RCC 7860 (cell line): ENCODE results near the gene ALPG.

ENCODE experiments used
- DNase-seq: peaks from one replicate; pipeline ENCODE4 v3.0.0-alpha.2; 2015; ENCODE audit warnings: low spot score
- FAIRE-seq: peaks from 2 replicates; lab custom pipeline; 2012; peaks lifted over from hg19 to GRCh38; lab: Jason Lieb, UNC

ALPG gene

GRCh38 chr2:232455426-232456255 lies 49.0 kb downstream of the ALPG start, which contains the start of gene ALPI:
Gene ALPI (plus strand): TSS chr2:232456153. CDS start chr2:232456200, 47 bp downstream.
- FAIRE-seq (no peak), DNase-seq (no peak)

- no peak for FAIRE-seq
Measured at GRCh38 chr2:232456296-232457120, 49.9 kb downstream of the ALPG start.

GRCh38 chr2:232457121-232458011 lies 50.7 kb downstream of the ALPG start:
- no peak for FAIRE-seq

More at GRCh38 chr2:232456296-232457120, 49.9 kb downstream of the ALPG start:
- DNase-seq = no peak

GRCh38 chr2:232458051-232458660 lies 51.5 kb downstream of the ALPG start:
- DNase-seq = no peak
- FAIRE-seq = no peak

More at GRCh38 chr2:232457121-232458011, 50.7 kb downstream of the ALPG start:
- no peak for DNase-seq

GRCh38 chr2:232458661-232459418 lies 52.2 kb downstream of the ALPG start:
- FAIRE-seq (no peak), DNase-seq (no peak)

- DNase-seq = no peak
- no peak for FAIRE-seq
Measured at GRCh38 chr2:232459419-232460035, 52.9 kb downstream of the ALPG start.

GRCh38 chr2:232460171-232460570 lies 53.5 kb downstream of the ALPG start:
- FAIRE-seq (no peak), DNase-seq (no peak)
